Measurements from ENCODE around the gene SRGAP1. TPM values are rescaled to one million over a fixed set of nuclear protein-coding genes. Genes with fewer than 3 reads are reported as not detected.

SRGAP1 gene
- polyA plus RNA-seq, 5 donors, result 7.7 to 11.0 (median 9.1) TPM

- DNase-seq, result no peak
Measured at GRCh38 chr12:64082866-64083268, 238.4 kb downstream of the SRGAP1 start.

DNA sequence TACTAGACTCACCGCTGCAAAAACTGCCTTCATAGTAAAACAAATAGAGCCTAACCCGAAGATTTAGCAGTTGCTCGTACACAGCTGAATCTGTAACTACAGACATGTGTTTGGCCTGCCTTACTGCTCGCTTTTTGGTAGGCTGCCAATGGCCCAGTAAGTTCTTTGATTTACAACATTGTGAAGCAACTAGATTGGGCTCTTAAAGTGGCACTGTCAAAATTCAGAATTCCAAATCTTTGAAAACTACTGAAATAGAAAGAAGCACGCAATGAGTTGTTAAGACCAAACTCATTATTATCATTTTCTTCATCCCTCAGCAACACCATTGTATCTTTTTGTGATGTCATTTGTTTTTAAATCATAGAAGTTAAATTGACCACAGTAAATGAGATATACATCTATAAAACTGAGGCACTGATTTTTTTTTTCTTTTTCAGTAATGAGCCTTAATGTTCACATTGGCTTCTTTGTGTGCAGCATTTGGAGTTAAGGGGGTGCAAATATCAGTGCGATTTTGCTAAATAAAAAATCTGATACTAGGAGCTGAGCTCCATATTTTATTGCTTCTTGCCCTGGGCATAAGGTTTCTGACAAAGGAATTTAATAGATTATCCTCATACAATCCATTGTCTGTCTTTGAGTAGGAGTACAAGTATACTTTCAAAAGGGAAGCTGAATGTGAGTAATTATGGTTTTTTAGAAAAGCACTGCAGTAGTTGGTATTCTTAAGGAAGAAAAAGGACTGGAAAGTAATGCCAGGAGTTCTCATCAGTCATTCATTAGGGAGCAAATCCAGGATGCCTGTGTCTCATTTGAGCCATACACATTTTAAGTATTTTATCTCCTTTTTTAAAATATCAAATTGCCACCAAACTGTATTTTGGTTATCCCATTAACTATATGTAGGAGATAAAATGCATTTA is 239.0 kb downstream of the SRGAP1 start:
- peak; percentile 83 to 85 for DNase-seq

DNA sequence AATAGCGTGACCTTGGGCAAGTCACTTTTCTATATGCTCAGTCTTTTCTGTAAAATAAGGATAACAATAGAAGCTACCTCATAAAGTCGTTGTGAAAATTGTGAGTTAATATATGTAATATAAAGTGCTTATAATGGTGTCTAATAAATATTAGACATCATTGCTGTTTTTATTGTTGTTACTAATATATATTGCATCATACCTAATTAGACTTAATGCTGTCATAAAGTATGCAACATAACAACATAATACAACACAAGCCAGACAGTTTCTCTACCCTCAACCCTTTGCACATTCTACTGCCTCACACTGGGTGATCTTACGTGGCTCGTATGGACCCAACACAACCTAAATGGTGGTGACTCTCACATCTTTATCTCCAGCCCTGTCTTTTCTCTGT is 240.7 kb downstream of the SRGAP1 start:
- DNase-seq, result no peak

DNA sequence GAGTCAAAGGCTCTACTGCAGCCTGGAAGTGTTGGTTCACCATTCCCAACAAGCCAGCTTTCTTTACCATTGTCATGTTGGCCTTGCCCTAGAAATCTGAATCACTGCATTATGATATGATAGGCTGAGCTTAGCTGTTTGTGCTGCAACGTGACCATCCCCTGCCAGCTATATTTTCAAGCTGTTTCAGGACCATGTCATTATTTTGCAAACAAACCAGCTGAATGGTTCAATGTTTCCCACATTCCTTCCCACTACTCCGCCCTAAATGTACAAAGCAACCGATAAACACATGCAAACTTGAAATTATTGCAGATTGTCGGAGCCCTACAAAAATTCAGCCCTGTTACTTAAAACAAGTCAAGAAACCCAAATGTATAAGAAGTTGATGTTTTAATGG is 241.5 kb downstream of the SRGAP1 start:
- no peak for DNase-seq

- DNase-seq, result no peak
Measured at GRCh38 chr12:64086946-64087345, 242.4 kb downstream of the SRGAP1 start.

- DNase-seq, result no peak
Measured at GRCh38 chr12:64087761-64088160, 243.3 kb downstream of the SRGAP1 start.

GRCh38 chr12:64088431-64089349 is 244.2 kb downstream of the SRGAP1 start:
- no peak for DNase-seq

- DNase-seq, result no peak
Measured at GRCh38 chr12:64090047-64090446, 245.5 kb downstream of the SRGAP1 start.

DNA sequence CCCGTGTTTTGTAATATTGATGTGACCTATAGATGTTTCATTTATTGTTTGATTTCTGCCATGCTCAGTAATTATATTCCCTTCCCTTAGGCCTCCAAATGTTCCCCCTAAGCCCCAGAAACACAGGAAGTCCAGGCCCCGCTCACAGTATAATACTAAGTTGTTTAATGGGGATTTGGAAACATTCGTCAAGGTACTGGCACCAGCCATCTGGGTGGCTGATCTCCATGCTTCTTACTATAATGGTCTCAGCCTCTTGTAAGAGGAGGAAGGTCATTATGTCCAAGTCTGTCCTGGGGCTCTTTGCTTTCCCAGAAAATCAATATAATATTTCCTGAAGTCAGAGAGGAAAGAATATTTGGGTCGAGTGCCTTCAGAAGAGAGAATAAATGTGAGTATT is 246.7 kb downstream of the SRGAP1 start:
- DNase-seq, result no peak

DNA sequence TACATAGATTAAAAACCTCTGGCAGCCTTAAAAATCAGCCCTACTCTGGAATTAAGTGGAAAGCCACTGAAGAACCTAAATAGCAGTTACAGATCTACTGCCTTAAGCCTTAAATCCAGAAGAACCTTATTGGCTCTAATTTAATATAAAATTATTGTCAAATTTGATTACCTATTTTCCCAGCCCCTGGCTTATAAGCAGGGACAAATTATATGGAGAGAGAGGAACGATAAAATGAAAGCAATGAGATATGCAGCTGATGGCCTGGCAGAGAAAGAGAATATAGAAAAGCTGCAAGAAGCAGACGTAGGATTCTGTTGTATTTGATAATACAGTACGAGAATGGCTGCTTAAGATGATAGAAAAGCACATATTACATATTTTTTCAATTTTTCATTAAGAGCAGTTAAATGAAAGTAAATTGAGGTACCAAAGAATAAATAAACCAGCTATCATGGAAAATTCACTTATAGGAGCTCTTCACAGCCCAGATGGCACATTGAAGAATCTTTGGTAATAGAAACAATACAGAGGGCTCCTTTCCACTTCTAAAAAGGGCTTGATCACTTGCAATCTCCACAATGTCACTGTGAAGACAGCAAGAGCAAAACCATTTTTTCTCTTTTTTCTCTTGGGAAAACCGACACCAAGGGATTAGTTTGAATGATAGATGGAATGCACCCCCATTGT is 248.2 kb downstream of the SRGAP1 start:
- no peak for DNase-seq

GRCh38 chr12:64093689-64094088 is 249.2 kb downstream of the SRGAP1 start:
- DNase-seq, result no peak

- DNase-seq, result no peak
Measured at GRCh38 chr12:64097366-64098105, 253.0 kb downstream of the SRGAP1 start.

DNA sequence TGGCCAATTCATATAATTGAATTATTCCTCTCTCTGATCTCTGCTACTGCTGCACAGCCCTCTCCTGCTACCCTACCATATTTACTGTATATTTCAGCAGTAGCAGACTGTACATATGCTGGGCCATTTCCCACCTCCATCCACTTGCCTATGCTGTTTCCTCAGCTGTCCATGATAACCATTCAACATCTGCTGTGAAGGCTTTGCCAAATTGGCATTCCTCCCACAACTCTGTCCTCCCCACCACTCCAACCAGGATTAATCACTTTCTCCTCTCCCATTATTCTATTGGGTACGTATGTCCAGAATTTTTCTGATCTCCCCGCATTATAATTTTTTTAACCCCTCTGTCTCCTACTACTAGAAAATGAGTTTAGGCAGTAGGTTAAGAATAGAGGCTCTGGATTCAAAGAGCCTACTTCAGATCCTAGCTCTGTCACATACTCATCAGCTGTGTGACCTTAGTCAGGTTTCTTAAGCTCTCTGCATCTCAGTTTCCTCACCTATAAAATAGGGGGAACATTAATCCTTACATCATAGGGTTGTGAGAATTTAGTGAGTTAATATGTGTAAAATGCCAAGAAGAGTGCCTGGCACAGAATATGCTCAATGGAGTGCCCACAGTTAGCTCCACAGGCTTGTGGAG is 254.3 kb downstream of the SRGAP1 start:
- DNase-seq, result no peak

DNA sequence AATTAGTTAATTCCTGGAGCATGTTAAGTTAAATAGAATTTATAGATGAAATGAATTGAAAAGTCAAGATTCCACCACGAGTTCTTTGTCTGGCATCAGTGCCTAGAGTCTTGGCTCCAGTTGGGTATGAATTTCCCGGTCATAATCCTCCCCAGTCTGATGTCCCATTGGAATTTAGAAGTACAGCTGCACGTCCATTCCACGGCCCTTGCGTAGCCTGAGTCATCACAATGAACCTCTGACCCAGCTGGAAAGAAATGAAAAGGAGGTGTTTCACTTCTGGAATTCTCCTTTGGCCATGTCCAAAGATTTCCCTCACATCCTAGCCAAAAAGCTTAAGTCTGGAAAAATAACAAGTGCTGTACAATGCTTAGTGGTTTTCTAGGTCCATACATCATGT is 254.9 kb downstream of the SRGAP1 start:
- no peak for DNase-seq

DNA sequence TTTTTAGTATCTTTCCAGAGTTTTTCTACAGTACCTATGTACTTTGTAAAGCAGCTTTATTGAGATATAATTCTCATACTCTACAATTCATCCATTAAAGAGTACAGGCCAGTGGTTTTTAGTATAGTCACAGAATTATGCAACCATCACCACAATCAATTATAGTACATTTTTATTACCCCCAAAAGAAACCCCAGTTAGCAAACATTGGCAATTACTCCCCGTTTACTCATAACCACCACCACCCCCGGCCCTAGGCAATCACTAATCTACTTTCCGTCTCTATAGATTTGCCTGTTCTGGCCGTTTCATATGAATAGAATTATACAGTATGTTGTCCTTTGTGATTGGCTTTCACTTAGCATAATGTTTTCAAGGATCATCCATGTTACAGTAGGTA is 257.8 kb downstream of the SRGAP1 start:
- no peak for DNase-seq

DNA sequence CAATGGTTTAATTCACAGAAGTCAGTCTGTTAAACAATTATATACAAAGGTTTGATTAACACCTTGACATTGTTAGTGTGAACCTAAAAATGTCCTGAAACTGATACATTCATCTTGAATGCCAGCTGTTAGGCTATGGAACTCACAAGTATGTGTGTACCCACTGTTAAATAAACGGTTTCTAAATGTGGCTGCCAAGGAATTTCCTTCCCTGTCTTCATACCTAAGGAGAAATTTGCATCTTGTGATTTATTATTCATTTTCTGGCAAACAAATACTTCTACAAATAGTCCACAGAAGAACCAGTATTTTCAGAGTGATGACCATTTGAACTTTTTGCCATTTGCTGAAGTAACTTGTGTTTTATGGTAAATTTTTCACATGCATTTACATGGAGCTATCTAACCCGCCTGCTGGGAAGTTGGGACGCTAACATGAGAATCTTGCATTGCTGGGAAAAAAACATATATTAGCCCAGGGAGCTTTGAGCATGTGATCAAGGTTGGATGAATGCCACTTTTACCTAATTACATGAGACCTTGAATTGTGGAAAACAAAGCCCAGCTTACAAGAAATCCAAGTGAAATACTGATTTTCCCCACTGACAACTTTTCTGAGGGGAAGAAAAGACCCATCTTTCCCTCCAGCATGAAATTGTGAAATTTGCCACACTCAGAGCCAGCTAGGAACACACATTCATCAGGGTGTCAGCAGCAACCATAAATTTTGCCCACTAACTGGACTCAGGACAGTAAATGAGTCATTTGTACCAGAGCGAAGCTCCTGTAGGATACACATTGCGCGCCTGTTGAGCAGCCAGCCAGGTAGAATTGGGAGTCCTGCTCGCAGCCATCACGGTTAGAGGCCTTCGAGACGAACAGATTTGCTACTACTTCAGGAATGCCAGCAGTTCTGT is 259.6 kb downstream of the SRGAP1 start:
- no peak for DNase-seq

DNA sequence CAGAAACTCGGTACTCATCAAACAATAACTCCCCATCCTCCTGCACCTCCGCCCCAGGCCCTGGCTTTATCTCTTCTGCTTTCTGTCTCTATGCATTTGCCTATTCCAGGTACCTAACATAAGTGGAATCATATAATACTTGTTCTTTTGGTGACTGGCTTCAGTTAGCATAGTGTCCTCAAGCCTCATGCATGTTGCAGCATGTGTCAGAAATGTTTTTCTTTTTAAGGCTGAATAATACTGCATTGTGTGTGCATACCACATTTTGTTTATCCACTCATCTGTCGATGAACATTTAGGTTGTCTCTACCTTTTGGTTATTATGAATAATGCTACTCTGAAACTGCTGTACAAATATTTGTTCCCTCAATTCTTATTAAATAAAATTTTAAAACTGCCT is 260.5 kb downstream of the SRGAP1 start:
- DNase-seq, result no peak

DNA sequence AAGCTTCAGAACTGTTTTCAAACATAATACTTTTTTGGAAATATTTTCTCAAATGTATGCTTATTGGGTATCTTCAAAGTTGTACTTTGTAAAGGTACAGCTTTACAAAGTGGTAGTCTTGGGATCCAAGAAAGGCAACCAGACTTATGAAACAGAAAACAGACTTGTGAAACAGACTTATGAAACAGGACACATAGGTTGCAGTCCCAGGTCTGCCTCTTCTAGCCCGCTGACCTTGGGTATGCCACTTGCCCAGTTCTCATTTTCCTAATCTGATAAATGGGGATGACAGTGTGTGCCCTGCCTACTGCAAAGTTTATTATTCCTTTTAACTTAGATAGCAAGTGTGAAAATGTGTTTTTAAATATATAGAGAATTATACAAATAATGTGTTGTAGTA is 263.3 kb downstream of the SRGAP1 start:
- no peak for DNase-seq

- no peak for DNase-seq
Measured at GRCh38 chr12:64109706-64110105, 265.2 kb downstream of the SRGAP1 start.

DNA sequence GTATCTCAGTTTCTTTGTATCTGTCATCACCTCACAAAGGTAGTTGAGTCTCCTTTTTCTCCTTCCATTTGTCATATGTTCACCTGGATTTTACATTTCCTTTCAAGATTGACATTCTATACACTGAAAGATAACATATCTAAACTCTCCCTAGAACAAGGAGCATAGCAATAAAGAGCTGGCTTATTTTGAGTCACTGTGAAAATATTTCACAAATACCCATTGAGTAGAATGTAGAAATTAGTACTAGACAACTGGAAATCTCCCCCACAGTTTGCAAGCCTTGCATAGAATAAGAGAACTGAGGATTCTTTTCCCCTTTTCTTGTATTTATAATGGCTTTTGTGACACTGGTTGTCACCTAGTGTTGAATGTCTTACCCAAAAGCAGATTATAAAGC is 266.4 kb downstream of the SRGAP1 start:
- DNase-seq, result no peak

Measured in right lung (tissue), 5 donors.